Ishikawa (cell line): ENCODE results near the gene TXLNG.

ENCODE experiments used
- CEBPB ChIP-seq: IDR thresholded peaks from 2 replicates; pipeline ENCODE4 v1.6.1; 2012
- CREB1 ChIP-seq: IDR thresholded peaks from 2 replicates; pipeline ENCODE4 v1.6.1; 2012; ENCODE audit warnings: low read depth
- EGR1 ChIP-seq: IDR thresholded peaks from 2 replicates; pipeline ENCODE4 v1.6.1; 2012
- EP300 ChIP-seq: IDR thresholded peaks from 2 replicates; pipeline ENCODE4 v1.6.1; 2012; ENCODE audit warnings: borderline replicate concordance
- FOXM1 ChIP-seq: IDR thresholded peaks from 2 replicates; pipeline ENCODE4 v1.6.1; 2012; ENCODE audit warnings: low read depth, borderline replicate concordance
- MAX ChIP-seq: IDR thresholded peaks from 2 replicates; pipeline ENCODE4 v1.6.1; 2012
- NFIC ChIP-seq: IDR thresholded peaks from 2 replicates; pipeline ENCODE4 v1.6.1; 2012
- RAD21 ChIP-seq: IDR thresholded peaks from 2 replicates; pipeline ENCODE4 v1.6.1; 2012; ENCODE audit warnings: low read depth
- REST ChIP-seq: IDR thresholded peaks from 2 replicates; pipeline ENCODE4 v1.6.1; 2012; ENCODE audit warnings: low read depth, mild to moderate bottlenecking
- TAF1 ChIP-seq: IDR thresholded peaks from 2 replicates; pipeline ENCODE4 v1.6.1; 2012; ENCODE audit warnings: low read depth, mild to moderate bottlenecking
- TCF12 ChIP-seq: IDR thresholded peaks from 2 replicates; pipeline ENCODE4 v1.6.1; 2012; ENCODE audit warnings: low read depth
- TEAD4 ChIP-seq: IDR thresholded peaks from 2 replicates; pipeline ENCODE4 v1.6.1; 2012
- YY1 ChIP-seq: IDR thresholded peaks from 2 replicates; pipeline ENCODE4 v1.6.1; 2012; ENCODE audit warnings: low read depth
- ZBTB7A ChIP-seq: IDR thresholded peaks from 2 replicates; pipeline ENCODE4 v1.6.1; 2012; ENCODE audit warnings: low read depth
- TF ChIP-seq, protein P1 (sequence below): IDR thresholded peaks from 2 replicates; pipeline ENCODE4 v1.6.1; 2012

Gene TXLNG

DNA sequence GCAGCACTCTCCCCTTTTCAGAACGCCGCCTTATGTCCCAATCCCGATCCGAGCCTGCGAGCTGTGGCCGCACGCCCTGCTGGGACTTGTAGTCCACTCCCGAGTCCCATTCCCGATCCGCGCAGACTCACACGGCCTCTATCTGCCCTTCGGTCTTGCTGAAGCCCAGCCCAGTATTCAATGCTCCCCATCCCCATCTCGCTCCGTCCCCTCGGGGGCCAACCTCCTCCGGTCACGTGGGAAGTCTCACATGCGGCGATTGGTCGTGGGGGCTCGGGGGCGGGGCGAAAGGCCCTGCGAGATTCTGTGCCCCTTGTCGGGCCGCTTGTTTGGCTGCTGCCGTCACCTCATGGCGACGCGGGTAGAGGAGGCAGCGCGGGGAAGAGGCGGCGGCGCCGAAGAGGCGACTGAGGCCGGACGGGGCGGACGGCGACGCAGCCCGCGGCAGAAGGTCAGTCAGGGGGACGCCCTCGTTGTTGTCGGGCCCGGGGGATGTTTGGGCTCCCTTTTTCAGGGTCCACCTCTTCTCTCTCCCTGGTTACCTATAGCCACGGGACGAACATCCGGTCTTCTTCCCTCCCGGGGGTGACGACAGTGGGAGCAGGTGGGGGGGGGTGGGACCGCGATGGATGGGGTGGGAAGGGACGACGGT, at the start of gene TXLNG:
TXLNG (plus strand) TSS at position 328 of the 652 bp plus-strand sequence; CDS start at position 350, 22 bp downstream.
- no peak for TF ChIP-seq FOXM1
- no peak for TF ChIP-seq TCF12
- TF ChIP-seq MAX: no peak; the same call in 1 of the 2 replicates
- peak; percentile 48; the same call in 1 of the 2 replicates for TF ChIP-seq YY1
- no peak for TF ChIP-seq REST
- no peak for TF ChIP-seq NFIC
- TF ChIP-seq, protein P1, sequence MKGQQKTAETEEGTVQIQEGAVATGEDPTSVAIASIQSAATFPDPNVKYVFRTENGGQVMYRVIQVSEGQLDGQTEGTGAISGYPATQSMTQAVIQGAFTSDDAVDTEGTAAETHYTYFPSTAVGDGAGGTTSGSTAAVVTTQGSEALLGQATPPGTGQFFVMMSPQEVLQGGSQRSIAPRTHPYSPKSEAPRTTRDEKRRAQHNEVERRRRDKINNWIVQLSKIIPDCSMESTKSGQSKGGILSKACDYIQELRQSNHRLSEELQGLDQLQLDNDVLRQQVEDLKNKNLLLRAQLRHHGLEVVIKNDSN: peak; percentile 92
- TF ChIP-seq TAF1: peak; percentile 67; the same call in 1 of the 2 replicates
- TF ChIP-seq CREB1: peak; percentile 64
- TF ChIP-seq ZBTB7A: no peak
- TF ChIP-seq CEBPB: peak; percentile 30; the same call in 1 of the 2 replicates
- no peak for TF ChIP-seq RAD21

DNA sequence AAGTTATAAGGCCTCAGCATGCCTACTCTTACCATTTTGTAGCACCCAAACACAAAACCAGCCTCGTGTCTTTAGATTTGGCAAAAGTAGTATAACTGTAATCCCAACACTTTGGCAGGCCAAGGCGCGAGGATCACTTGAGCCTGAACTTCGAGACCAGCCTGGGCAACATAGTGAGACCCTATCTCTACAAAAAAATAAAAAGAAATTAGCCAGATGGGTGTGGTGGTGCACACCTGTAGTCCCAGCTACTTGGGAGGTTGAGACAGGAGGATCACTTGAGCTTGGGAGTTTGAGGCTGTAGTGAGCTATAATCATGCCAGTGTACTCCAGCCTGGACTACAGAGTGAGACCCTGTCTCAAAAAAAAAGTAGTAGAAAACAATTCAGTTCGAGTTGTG, 49.2 kb upstream of the TXLNG start:
- no peak for TF ChIP-seq MAX

DNA sequence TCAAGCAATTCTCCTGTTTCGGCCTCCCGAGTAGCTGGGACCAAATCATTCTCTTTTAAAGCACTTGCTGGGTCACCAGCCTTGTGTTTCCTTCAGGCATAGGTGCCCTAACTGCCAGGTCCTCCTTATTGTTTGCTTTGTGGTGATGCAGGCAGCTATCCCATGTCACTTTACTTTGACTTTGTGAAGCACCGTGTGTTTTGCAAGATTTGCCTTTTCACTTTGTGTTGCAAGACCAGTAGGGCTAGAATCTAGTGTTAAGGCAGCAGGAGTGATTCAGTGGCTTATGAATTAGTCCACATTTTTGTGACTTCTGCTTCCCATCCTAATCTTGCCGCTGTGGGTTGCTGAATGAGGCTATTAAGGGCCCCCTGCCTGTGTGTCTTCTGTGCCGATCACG, 46.7 kb upstream of the TXLNG start:
- no peak for TF ChIP-seq TAF1
- TF ChIP-seq RAD21: no peak
- TF ChIP-seq CEBPB: no peak
- no peak for TF ChIP-seq CREB1
- TF ChIP-seq YY1: no peak
- no peak for TF ChIP-seq EGR1
- no peak for TF ChIP-seq TCF12
- no peak for TF ChIP-seq ZBTB7A
- TF ChIP-seq FOXM1: no peak
- TF ChIP-seq TEAD4: no peak
- TF ChIP-seq REST: no peak
- TF ChIP-seq MAX: no peak
- no peak for TF ChIP-seq EP300
- TF ChIP-seq, protein P1: no peak
- no peak for TF ChIP-seq NFIC

- no peak for TF ChIP-seq NFIC
- no peak for TF ChIP-seq TAF1
- no peak for TF ChIP-seq FOXM1
- TF ChIP-seq MAX: no peak
Measured at GRCh38 chrX:16743604-16744325, 42.5 kb upstream of the TXLNG start.

- no peak for TF ChIP-seq TCF12
- TF ChIP-seq CREB1: no peak
- TF ChIP-seq RAD21: no peak
- TF ChIP-seq, protein P1: no peak
- no peak for TF ChIP-seq TAF1
- no peak for TF ChIP-seq MAX
Measured at GRCh38 chrX:16745102-16745501, 41.2 kb upstream of the TXLNG start.

DNA sequence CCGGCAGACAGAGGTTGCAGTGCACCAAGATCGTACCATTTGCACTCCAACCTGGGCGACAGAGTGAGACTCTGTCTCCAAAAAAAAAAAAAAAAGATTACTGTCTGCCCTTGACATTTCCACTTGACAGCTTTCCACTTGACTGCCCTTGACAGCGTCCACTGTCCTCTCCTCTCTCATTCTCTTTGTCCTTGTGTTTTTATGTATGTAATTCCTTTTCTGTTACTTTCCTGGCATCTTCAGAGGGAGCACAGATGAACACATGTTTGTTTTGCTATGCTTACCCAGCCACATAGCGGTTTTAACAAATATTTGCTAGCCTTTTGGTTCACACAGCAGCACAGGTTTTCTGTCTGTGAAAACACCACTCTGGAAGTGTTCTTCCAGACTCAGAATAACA, 40.6 kb upstream of the TXLNG start:
- TF ChIP-seq, protein P1: no peak
- no peak for TF ChIP-seq EGR1
- no peak for TF ChIP-seq TCF12
- TF ChIP-seq TEAD4: no peak
- no peak for TF ChIP-seq CREB1
